ENCODE measurements around the gene ZC3HAV1L. TPM values are rescaled to one million over a fixed set of nuclear protein-coding genes. Genes with fewer than 3 reads are reported as not detected.
"Not testable (repeated sequence)": the region's sequence is repeated elsewhere in the genome, so short reads cannot be mapped to it uniquely, and the experiment has no call there.

Gene ZC3HAV1L
- total RNA-seq, 1 donor from 2014 or later, result 1.8 TPM

DNA sequence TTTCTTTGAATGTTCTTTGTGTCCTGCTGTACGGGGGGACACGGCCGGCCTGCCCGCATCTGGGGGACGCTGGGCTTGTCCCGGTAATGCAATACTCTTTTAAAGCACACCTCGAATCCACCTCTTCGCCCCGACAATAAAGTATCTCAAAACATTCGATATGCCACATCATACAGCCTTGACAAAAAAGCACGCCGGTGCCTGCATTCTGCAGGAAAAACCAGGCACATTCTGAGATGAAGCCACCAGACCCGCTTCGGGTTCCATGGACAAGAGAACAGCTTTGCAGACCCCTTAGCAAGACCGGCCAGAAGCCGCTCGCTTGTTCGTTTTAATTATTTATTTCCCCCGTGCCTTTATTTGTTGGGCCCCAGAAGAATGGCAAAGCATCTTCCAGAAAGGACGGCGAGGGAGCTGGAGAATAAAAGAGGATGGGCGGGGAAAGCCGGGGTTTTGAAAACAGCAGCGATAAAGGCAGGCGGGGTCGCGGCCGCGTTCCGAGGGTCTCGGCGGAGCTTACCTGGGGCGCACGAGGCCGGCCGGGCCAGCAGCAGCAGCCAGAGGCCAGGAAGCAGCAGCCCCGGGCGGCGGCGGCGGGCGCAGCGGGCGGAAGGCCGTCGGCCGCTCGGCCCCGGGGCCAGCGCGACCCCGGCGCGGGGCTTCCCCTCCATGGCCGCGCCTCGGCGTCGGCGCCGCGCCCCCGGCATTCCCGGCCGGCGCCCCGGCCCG lies 55.1 kb downstream of the ZC3HAV1L start:
- ChIA-PET POLR2A (no interaction called here), CTCF (interaction anchor here (1.6 kb wide), 1 partner anchor 94 kb away, joined by 6 read pairs; no protein-coding TSS in a partner anchor)
- ATAC-seq (ENCODE audit: low read depth) (peak; percentile 35), DNase-seq (peak; percentile 19)
- intact Hi-C loops (cut with micrococcal nuclease), result loop anchor here (5.0 kb wide), 1 partner anchor 93 kb away; no protein-coding TSS in a partner anchor
- Mint-ChIP-seq H3K27me3 (peaks cover 45% of the 10 kb centered on the region), H3K36me3 (ENCODE audit: low read depth) (peaks cover 3% of the 10 kb centered on the region), H3K4me1 (peaks cover 12% of the 10 kb centered on the region), H3K27ac (no peak overlapping the region), H3K4me3 (peak overlapping the region; percentile 88), H3K9me3 (no peaks in the 10 kb centered on the region)
- TF ChIP-seq, protein P1, sequence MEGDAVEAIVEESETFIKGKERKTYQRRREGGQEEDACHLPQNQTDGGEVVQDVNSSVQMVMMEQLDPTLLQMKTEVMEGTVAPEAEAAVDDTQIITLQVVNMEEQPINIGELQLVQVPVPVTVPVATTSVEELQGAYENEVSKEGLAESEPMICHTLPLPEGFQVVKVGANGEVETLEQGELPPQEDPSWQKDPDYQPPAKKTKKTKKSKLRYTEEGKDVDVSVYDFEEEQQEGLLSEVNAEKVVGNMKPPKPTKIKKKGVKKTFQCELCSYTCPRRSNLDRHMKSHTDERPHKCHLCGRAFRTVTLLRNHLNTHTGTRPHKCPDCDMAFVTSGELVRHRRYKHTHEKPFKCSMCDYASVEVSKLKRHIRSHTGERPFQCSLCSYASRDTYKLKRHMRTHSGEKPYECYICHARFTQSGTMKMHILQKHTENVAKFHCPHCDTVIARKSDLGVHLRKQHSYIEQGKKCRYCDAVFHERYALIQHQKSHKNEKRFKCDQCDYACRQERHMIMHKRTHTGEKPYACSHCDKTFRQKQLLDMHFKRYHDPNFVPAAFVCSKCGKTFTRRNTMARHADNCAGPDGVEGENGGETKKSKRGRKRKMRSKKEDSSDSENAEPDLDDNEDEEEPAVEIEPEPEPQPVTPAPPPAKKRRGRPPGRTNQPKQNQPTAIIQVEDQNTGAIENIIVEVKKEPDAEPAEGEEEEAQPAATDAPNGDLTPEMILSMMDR (IDR thresholded peaks at IDR 0.05), result no peak

DNA sequence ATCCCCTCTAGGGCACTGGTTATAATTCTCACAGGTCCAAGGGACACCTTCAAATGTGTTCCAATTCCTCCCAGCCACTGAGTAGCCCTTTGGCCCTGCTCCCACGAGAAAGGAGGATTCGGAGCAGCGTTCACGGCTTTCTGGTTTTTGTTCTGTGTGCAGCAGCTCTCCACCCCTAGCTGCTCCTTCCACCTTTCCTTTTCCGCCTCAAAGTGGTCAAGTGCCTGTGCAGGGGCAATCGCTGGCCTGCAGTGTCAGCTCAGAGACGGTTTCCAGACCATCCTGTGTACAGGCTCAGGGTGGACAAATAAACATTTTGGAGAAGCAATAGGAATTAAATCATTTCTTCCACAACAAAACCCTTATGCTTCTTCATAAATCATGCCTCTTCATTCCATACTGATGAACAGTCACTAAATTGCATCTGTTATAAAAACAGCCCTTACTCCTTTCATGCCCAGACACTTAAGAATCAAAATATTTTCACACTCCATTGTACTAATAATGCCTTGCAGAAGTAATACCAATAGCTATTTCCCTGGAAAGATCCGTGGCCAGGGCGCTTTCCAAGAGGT lies 55.8 kb downstream of the ZC3HAV1L start:
- no peaks in the 10 kb centered on the region for H3K9me3 Mint-ChIP-seq
- peaks cover 12% of the 10 kb centered on the region for H3K4me1 Mint-ChIP-seq
- DNase-seq, result no peak
- ChIA-PET POLR2A (no interaction called here), CTCF (no interaction called here)
- intact Hi-C loops (cut with micrococcal nuclease), result loop anchor here (5.0 kb wide), 1 partner anchor 93 kb away; no protein-coding TSS in a partner anchor
- peak overlapping the region; percentile 88 for H3K4me3 Mint-ChIP-seq
- peaks cover 50% of the 10 kb centered on the region for H3K27me3 Mint-ChIP-seq
- TF ChIP-seq, protein P1 (IDR thresholded peaks at IDR 0.05), result no peak
- peaks cover 3% of the 10 kb centered on the region for H3K36me3 Mint-ChIP-seq (ENCODE audit: low read depth)
- no peak overlapping the region for H3K27ac Mint-ChIP-seq
- no peak for ATAC-seq (ENCODE audit: low read depth)

DNA sequence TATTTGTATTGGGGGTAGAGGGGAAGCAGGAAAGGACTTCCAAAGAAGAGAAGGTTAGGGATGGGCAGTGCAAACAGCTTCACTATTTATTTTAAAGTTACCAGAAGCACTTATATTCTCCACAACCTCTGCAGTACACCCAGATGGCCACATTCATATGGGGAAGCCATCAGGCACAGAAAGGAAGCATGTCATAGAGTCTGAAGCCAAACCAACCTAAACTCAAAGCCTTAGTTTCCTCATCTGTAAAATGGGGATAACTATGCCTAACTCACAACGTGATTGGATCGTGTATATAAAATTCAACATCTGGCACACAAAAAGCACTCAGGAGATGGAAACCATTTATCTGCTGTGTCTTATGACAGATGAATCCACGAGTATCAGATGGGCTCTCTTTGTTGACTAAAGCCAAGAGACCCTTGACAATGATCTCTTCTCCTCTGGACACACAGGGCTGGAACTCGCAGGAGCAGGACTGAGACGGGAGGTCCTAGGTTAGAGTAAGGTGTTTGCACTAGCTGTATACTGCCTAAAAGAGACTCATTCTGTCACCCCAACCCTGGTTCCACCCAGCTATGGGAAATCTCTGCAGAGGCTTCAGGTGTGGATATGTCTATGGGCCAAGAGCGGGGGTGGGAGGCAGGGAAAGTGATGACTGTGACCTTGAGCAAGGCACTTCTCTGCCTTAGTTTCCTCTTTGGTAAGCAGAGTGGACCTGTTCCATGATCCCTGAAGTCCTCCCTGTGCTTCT lies 56.4 kb downstream of the ZC3HAV1L start:
- Mint-ChIP-seq H3K27ac (no peak overlapping the region), H3K9me3 (no peaks in the 10 kb centered on the region), H3K27me3 (peaks cover 51% of the 10 kb centered on the region), H3K4me1 (peaks cover 12% of the 10 kb centered on the region), H3K4me3 (no peak overlapping the region), H3K36me3 (ENCODE audit: low read depth) (peaks cover 3% of the 10 kb centered on the region)
- ChIA-PET POLR2A (no interaction called here), CTCF (no interaction called here)
- TF ChIP-seq, protein P1 (IDR thresholded peaks at IDR 0.05), result no peak
- DNase-seq, result no peak
- intact Hi-C loops (cut with micrococcal nuclease), result no loop called here
- ATAC-seq (ENCODE audit: low read depth), result no peak

GRCh38 chr7:138978541-138979184 lies 57.2 kb downstream of the ZC3HAV1L start:
- H3K4me3 Mint-ChIP-seq, result no peak overlapping the region
- H3K27me3 Mint-ChIP-seq, result peaks cover 58% of the 10 kb centered on the region
- H3K36me3 Mint-ChIP-seq (ENCODE audit: low read depth), result peaks cover 3% of the 10 kb centered on the region
- ChIA-PET POLR2A (no interaction called here), CTCF (no interaction called here)
- peaks cover 12% of the 10 kb centered on the region for H3K4me1 Mint-ChIP-seq
- ATAC-seq (ENCODE audit: low read depth) (no peak), DNase-seq (no peak)
- H3K27ac Mint-ChIP-seq, result no peak overlapping the region
- no peaks in the 10 kb centered on the region for H3K9me3 Mint-ChIP-seq
- intact Hi-C loops (cut with micrococcal nuclease), result no loop called here
- TF ChIP-seq, protein P1 (IDR thresholded peaks at IDR 0.05), result no peak

DNA sequence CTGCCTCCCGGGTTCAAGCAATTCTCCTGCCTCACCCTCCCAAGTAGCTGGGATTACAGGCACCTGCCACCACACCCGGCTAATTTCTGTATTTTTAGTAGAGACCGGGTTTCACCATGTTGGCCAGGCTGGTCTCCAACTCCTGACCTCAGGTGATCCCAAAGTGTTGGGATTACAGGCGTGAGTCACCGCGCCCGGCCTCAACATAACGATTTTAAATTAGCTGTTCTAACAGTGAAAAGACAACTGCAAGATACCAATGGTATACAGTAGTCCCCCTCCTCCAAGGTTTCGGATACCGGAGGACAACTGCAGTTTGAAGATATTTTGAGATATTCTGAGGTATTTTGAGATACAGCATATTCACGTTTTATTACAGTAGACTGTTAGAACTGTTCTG lies 59.7 kb downstream of the ZC3HAV1L start:
- H3K9me3 Mint-ChIP-seq; intact Hi-C loops (cut with micrococcal nuclease); H3K4me3 Mint-ChIP-seq; CTCF ChIA-PET; H3K36me3 Mint-ChIP-seq (ENCODE audit: low read depth); ATAC-seq (ENCODE audit: low read depth); DNase-seq; H3K4me1 Mint-ChIP-seq; H3K27ac Mint-ChIP-seq: not testable (repeated sequence)
- peaks cover 55% of the 10 kb centered on the region for H3K27me3 Mint-ChIP-seq
- POLR2A ChIA-PET, result interaction anchor here (0.6 kb wide), 1 partner anchor 77 kb away, joined by 3 read pairs; no protein-coding TSS in a partner anchor

Other genes with a start within 250 kb of the ZC3HAV1L start
- not detected in 2 replicates for gene TMEM213, start 238.0 kb downstream of the ZC3HAV1L start, total RNA-seq
- not detected in 2 replicates for gene ATP6V0A4, start 237.8 kb downstream of the ZC3HAV1L start, total RNA-seq
- 0.42 and 0.46 TPM in 2 replicates for gene KIAA1549, start 54.7 kb downstream of the ZC3HAV1L start, total RNA-seq
- 76.3 and 80.7 TPM in 2 replicates for gene ZC3HAV1, start 73.7 kb upstream of the ZC3HAV1L start, total RNA-seq
- 19.5 and 21.0 TPM in 2 replicates for gene UBN2, start 195.2 kb upstream of the ZC3HAV1L start, total RNA-seq

Data from activated B cell treated with CpG ODN at 0.5 μM for 24 hours (primary cell).